Astrocyte of the spinal cord (primary cell): ENCODE data around the gene PFDN2.
A peak's percentile ranks its signal among the peaks of the same experiment; 100 is the strongest.

Experiments used
- DNase-seq: peaks from one replicate; pipeline ENCODE4 v3.0.0; 2011; ENCODE audit warnings: low read depth, low spot score
- H3K4me3 ChIP-seq: 2 replicates; pipeline ENCODE4 v1.5.1; 2011; ENCODE audit warnings: low read depth, mild to moderate bottlenecking, low read length, moderate library complexity
- in situ Hi-C: cut with HindIII; loops from 2 replicates; pipeline ENCODE4 v1.10.0; 2017; ENCODE audit warnings: low sequenced_read_pairs
- TF ChIP-seq, protein P1 (sequence below): IDR thresholded peaks from 2 replicates; pipeline ENCODE4 v1.5.1; 2012; ENCODE audit warnings: low read depth, mild to moderate bottlenecking, low read length, inconsistent platforms

PFDN2 gene

DNA sequence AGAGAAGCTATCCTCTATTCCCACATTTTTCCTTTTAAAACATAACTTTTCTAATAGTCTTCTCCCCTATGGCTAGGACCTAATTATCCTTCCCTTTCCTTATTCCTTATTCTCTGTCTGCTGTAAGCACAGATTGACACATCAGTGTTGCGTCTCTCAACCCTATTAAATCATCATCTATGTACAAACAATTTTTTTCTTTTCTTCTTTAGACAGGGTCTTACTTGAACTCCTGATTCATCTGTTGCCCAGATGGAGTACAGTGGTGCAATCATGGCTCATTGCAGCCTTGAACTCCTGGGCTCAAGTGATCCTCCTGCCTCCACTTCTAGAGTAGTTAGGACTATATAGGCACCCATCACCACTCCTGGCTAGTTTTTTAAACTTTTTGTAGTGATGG, 11.4 kb downstream of the PFDN2 start:
- in situ Hi-C loops = no loop called here
- TF ChIP-seq, protein P1, sequence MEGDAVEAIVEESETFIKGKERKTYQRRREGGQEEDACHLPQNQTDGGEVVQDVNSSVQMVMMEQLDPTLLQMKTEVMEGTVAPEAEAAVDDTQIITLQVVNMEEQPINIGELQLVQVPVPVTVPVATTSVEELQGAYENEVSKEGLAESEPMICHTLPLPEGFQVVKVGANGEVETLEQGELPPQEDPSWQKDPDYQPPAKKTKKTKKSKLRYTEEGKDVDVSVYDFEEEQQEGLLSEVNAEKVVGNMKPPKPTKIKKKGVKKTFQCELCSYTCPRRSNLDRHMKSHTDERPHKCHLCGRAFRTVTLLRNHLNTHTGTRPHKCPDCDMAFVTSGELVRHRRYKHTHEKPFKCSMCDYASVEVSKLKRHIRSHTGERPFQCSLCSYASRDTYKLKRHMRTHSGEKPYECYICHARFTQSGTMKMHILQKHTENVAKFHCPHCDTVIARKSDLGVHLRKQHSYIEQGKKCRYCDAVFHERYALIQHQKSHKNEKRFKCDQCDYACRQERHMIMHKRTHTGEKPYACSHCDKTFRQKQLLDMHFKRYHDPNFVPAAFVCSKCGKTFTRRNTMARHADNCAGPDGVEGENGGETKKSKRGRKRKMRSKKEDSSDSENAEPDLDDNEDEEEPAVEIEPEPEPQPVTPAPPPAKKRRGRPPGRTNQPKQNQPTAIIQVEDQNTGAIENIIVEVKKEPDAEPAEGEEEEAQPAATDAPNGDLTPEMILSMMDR = no peak
- DNase-seq = no peak
- no peak overlapping the region for H3K4me3 ChIP-seq

DNA sequence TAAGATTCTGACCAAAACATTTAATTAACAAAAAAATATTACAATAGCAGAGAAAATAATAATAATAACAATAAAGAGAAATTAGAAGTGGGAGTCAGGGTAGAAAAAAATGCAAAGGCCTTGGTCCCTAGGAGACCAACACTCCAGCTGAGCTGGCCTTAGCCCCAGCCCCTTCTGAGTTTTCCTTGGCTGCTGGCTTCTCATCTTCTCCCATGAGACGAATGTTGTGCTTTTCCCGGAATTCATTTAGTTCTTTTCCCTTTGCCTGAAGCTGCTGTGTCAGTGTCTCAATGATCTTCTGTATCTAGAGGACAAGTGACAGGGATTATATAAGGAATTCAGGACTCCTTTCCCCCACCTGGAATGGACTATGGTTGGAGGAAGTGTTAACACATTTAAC, 17.3 kb downstream of the PFDN2 start:
- TF ChIP-seq, protein P1 = no peak
- in situ Hi-C loops = no loop called here

DNA sequence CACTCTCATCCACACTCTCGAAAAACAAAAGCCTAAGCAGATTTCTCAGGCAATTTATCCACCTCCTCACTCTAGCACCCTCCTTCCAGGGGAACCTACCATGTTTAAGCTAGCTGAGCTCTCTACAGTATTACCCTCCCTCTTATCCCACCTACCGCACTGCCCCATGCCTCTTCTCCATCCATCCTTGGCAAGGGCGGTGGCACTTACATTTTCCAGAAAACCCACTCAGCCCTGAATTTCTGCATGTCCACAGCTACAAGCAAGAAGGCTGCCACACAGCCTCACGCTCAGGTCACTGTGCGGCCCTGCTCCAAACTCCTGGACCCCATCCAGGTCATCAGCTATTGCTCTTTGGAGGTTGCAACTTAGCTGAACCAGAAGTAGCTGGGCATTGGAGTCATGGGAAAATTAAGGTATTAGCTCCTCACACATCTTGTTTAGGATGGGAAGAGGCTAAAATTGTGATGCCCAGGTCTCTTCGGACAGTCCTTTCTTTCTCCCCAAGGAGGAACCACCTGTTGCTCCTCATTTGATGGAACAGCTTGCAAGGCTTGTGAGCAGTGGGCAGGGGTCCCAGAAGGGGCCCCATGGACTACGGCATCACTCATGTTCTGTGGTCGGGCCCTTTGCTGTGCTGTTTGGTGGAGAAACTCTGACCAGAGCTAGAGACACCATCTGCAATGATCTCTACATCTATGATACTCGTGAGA, 18.6 kb downstream of the PFDN2 start:
- DNase-seq = no peak
- in situ Hi-C loops = no loop called here
- TF ChIP-seq, protein P1 = no peak
- H3K4me3 ChIP-seq = no peak overlapping the region

More for the DNA sequence above, 17.3 kb downstream of the PFDN2 start:
- H3K4me3 ChIP-seq = no peak overlapping the region
- no peak for DNase-seq

DNA sequence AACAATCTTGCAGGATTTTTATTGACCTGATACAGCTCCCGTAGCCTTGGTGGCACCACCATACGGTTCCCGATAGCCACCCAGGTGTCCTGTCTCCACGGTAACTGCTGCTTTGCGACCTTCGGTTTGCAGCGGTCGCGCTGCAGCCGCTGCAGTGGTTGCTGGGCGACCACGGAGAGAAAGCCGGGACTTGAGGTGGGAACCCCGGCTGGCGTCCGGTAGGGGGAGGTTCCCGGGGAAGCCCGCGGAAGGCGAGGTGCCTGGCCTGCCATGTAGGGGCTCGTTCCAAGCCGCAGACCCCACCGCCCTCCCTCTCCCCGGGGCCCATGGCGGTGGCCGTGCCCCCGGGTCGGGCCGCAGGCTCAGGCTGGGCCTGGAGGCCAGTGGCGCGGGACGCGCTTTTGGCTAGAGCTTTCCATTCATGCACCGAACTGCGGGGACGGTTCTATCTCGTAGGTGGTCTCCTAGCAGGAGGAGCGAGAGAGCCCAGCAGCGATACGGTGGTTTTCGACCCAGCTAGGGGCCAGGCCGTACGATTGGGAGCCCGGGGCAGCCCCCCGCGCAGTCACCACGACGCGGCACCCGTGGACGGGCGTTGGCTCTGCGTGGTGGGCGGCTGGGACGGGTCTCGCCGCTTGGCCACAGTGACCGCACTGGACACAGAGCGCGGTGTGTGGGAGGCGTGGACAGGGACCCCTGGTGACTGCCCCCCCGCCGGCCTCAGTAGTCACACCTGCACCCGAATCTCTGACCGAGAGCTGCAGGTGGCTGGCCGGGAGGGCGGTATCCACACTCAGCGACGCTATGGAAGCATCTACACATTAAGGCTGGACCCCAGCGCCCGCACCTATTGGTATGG, 19.4 kb downstream of the PFDN2 start, which contains the start of gene KLHDC9:
Gene KLHDC9 (plus strand): TSS at position 152 of the 859 bp plus-strand sequence. CDS start 175 bp downstream, at position 327.
- H3K4me3 ChIP-seq = peak within 1 kb of the TSS; percentile 44
- DNase-seq = peak; percentile 84
- TF ChIP-seq, protein P1 = peak; percentile 37
- in situ Hi-C loops = no loop called here

DNA sequence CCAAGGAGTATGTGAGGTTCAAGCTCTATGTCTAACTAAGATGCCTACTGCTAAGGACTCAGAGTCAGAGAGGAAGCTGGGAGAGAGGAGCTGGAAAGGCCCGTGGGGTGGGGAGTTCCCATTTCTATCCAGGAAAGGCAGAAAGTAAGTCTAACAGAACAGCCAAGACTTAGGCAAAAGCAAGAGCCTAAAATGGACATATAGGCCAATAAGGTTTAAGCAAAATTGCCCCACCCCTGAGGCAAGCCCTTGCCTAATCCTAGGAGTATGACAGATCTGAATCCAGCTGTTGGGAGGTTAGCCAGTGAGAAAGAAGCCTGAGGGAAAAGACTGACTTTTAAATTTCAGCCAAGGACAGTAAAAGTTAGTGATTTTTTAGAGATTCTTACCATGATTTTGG, 21.3 kb downstream of the PFDN2 start:
- in situ Hi-C loops = no loop called here
- no peak overlapping the region for H3K4me3 ChIP-seq
- TF ChIP-seq, protein P1 = no peak
- DNase-seq = no peak

DNA sequence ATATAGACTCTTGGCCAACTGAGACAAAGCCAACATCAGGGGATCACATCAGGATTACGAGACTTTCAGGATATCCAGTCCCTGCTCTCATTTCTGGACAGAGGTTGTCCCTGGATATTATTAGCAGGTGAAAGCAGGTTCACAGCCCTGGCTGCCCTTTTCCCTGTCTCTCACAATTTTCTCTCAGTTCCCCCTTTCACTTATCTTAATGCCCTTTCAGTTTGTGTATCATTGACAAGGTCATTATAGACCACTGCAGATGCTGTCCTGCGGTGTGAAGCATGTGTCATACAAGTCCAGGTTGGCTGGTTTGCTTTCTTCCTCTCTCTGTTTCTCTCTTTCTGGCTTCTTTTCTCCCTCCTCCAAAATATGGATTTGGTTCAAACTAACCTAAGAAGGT, 21.8 kb downstream of the PFDN2 start:
- H3K4me3 ChIP-seq = no peak overlapping the region
- DNase-seq = no peak
- in situ Hi-C loops = no loop called here
- TF ChIP-seq, protein P1 = no peak
